GM15510 (cell line): ENCODE measurements around the gene PTPRN2.

Experiments used
- POLR2A ChIP-seq: IDR thresholded peaks from 3 replicates; pipeline ENCODE4 v1.6.1; 2011; ENCODE audit warnings: borderline replicate concordance; ENCODE audit not compliant: insufficient read length; ENCODE audit errors: extremely low read depth

Gene PTPRN2

GRCh38 chr7:158129037-158130022 is 458.3 kb downstream of the PTPRN2 start:
- TF ChIP-seq POLR2A = no peak

- TF ChIP-seq POLR2A = no peak
These were observed 459.1 kb downstream of the PTPRN2 start for GRCh38 chr7:158128572-158128971.

GRCh38 chr7:158127241-158127640 is 460.4 kb downstream of the PTPRN2 start:
- no peak for TF ChIP-seq POLR2A

DNA sequence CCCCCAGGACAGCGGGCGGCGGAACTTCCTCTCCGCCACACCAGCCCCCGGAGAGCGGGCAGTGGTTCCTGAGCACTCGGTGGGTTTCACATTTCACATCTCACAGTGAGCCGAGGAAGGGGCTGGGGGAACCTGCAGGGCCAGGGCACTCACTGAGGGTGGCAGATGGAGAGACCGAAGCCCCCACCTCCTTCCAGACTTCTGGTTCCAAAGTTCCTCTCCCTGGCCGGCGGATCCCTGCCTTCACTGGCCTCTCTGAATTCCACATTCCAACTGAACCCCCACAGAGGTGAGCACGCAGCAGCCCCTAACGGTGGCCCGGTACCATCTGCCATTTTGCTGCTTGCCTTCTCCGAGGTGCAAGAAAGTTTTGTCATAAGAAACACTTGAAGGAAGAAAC is 461.0 kb downstream of the PTPRN2 start:
- TF ChIP-seq POLR2A = no peak

GRCh38 chr7:158125721-158126120 is 461.9 kb downstream of the PTPRN2 start:
- no peak for TF ChIP-seq POLR2A

DNA sequence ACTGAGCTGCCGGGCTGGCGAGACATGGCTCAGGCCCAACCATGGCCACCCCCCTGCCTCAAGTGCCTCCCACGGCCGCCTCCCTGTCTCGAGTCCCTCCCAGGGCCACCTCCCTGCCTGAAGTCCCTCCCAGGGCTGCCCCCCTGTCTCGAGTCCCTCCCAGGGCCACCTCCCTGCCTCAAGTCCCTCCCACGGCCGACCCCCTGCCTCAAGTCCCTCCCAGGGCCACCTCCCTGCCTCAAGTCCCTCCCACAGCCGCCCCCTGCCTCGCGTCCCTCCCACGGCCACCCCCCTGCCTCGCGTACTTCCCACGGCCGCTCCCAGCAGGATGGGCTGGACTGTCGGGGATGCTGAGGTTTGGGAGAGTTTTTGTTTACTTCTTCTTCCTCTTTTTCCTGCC is 462.5 kb downstream of the PTPRN2 start:
- no peak for TF ChIP-seq POLR2A

- TF ChIP-seq POLR2A = no peak
These were observed 462.9 kb downstream of the PTPRN2 start for GRCh38 chr7:158124671-158125079.

- no peak for TF ChIP-seq POLR2A
These were observed 463.9 kb downstream of the PTPRN2 start for GRCh38 chr7:158123753-158124152.

DNA sequence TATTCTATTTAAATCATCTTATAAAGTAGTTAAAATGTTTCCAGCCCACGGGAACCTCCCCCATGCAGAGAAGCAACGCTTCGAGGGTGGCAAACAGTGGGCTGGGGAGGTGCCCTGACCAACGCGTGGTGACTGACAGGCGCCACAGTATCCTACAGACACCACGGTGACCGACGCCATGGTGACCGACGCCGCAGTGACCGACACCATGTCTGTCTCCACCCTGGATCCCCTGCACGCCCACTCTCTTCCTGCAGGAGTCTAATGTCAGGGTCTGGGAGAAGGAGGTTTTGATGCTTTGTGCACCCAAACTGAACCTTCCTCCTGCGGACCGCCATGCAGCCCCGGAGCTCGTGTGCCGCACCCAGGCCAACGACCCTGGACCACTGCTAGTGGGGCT is 464.4 kb downstream of the PTPRN2 start:
- no peak for TF ChIP-seq POLR2A

DNA sequence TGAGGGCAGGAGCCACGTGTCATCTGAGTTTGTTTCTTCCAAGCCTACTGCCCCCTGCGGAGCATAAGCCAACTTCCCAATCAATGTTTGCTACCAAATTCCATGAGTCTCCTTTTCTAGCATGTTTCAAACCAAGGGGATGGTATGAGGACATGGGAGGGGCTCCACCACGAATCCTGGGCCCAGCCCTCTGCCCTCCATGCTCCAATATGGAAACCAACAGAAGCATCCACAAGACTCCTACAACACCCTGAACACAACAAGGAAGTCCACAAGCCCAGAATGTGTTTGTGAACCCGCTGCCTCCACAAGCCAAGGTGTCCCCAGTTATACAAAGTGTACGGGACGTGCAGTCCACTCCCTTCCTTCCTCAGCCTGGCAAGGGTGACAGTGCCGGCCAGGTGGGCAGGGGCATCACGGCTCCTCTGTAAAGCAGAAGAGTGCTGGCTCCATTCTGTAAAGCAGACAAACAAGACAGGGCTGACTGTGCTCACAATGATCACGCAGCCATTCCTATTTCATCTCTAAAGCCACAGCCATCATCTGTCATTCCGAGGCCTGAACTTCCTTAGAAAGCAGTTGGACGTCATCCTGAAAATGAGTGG is 466.1 kb downstream of the PTPRN2 start:
- TF ChIP-seq POLR2A = no peak

DNA sequence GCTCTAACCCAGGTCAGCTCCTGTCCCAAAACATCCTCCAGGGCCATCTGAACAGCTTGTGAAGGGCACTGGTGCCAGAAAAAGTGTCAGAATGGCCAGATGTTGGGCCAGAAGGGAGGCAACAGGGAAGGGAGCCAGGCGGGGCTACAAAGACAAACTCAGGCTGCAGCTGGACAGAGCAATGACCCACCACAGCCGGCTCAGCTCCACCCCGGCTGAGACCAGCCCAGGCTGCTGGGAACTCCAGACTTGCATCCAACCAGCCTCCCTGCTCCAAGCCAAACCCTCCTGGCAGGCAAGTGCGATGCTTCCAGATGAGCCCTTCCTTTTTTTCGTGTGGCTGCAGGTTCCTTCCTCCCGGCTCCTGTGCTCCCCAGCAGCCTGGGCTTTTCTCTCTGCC is 466.9 kb downstream of the PTPRN2 start:
- TF ChIP-seq POLR2A = no peak

DNA sequence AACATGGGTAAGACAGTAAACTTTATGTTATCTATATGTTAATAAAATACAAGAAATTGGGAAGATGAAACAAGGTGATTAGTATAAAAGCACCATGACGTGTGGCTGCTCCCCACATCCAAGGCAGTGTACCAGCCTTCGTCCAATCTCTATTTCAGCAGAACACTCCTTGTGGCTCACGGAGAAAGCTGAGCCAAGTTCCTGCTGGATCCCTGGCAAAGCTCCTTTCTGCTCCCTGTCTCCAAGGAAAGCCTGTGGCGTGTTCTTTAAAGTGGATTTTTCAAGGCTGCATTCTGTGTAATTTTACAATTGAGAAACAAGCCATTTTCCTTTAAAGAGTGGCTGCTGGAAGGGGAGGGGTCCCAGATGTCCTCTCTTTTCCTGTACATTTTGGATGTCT is 467.3 kb downstream of the PTPRN2 start:
- TF ChIP-seq POLR2A = no peak

GRCh38 chr7:158117341-158118222 is 470.0 kb downstream of the PTPRN2 start:
- no peak for TF ChIP-seq POLR2A

- no peak for TF ChIP-seq POLR2A
These were observed 471.4 kb downstream of the PTPRN2 start for GRCh38 chr7:158116235-158116634.
